ENCODE results near the gene BPIFA3.
"Not testable (repeated sequence)": the region's sequence is repeated elsewhere in the genome, so short reads cannot be mapped to it uniquely, and the experiment has no call there.

Gene BPIFA3

GRCh38 chr20:33183312-33183711 lies 33.8 kb upstream of the BPIFA3 start:
- no peak overlapping the region for H3K27ac ChIP-seq (ENCODE audit: low read depth in 2 of 2, low read length in 2 of 2)
- no peaks in the 10 kb centered on the region for H3K36me3 ChIP-seq (ENCODE audit: control insufficient read depth in 2 of 2, insufficient read depth in 2 of 2, low read length in 2 of 2)
- no peaks in the 10 kb centered on the region for H3K9me3 ChIP-seq (ENCODE audit: control insufficient read depth in 2 of 2, low read length in 2 of 2)
- no peaks in the 10 kb centered on the region for H3K27me3 ChIP-seq (ENCODE audit: control insufficient read depth in 2 of 2, insufficient read depth in 2 of 2, low read length in 2 of 2)
- H3K4me1 ChIP-seq (ENCODE audit: control insufficient read depth in 2 of 2, insufficient read depth in 2 of 2, low read length in 2 of 2): no peaks in the 10 kb centered on the region
- H3K9ac ChIP-seq (ENCODE audit: low read depth in 1 of 2, low read length in 2 of 2): no peak overlapping the region
- H3K4me3 ChIP-seq (ENCODE audit: low read length in 2 of 2): no peak overlapping the region

DNA sequence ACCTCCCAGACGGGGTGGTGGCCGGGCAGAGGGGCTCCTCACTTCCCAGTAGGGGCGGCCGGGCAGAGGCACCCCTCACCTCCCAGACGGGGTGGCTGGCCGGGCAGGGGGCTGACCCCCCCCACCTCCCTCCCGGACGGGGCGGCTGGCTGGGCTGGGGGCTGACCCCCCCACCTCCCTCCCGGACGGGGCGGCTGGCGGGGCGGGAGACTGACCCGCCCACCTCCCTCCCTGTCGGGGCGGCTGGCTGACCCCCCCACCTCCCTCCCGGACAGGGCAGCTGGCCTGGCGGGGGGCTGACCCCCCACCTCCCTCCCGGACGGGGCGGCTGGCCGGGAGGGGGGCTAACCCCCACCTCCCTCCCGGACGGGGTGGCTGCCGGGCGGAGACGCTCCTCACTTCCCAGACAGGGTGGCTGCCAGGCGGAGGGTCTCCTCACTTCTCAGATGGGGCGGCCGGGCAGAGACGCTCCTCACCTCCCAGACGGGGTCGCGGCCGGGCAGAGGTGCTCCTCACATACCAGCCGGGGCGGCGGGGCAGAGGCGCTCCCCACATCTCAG lies 32.0 kb upstream of the BPIFA3 start:
- H3K9me3 ChIP-seq (ENCODE audit: control insufficient read depth in 2 of 2, low read length in 2 of 2); H3K27me3 ChIP-seq (ENCODE audit: control insufficient read depth in 2 of 2, insufficient read depth in 2 of 2, low read length in 2 of 2); H3K36me3 ChIP-seq (ENCODE audit: control insufficient read depth in 2 of 2, insufficient read depth in 2 of 2, low read length in 2 of 2); H3K4me1 ChIP-seq (ENCODE audit: control insufficient read depth in 2 of 2, insufficient read depth in 2 of 2, low read length in 2 of 2); H3K9ac ChIP-seq (ENCODE audit: low read depth in 1 of 2, low read length in 2 of 2); H3K27ac ChIP-seq (ENCODE audit: low read depth in 2 of 2, low read length in 2 of 2); H3K4me3 ChIP-seq (ENCODE audit: low read length in 2 of 2): not testable (repeated sequence)

DNA sequence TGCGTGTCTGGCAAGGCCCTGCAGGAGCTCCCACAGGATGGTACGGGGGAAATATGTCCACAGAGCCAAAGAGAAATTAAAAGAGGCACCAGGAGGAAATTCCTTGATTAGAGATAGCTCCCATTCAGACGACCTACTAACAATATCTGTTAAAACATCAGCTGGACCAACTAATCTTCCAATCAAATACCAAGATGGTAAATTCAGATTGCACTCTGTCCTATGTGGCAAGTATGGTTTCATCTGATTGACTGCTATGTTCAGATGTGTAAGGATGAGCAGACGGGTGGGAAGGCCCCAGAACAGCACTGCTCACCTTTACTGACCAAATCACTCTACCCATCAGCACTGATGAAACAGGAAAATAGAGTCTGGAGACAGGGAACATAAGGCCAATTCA lies 29.7 kb upstream of the BPIFA3 start:
- H3K36me3 ChIP-seq (ENCODE audit: control insufficient read depth in 2 of 2, insufficient read depth in 2 of 2, low read length in 2 of 2): no peaks in the 10 kb centered on the region
- H3K27me3 ChIP-seq (ENCODE audit: control insufficient read depth in 2 of 2, insufficient read depth in 2 of 2, low read length in 2 of 2): no peaks in the 10 kb centered on the region
- H3K9ac ChIP-seq (ENCODE audit: low read depth in 1 of 2, low read length in 2 of 2): no peak overlapping the region
- H3K27ac ChIP-seq (ENCODE audit: low read depth in 2 of 2, low read length in 2 of 2): peak overlapping the region in 1 of 2 donors; percentile 29
- H3K4me3 ChIP-seq (ENCODE audit: low read length in 2 of 2): no peak overlapping the region
- H3K9me3 ChIP-seq (ENCODE audit: control insufficient read depth in 2 of 2, low read length in 2 of 2): no peaks in the 10 kb centered on the region
- no peaks in the 10 kb centered on the region for H3K4me1 ChIP-seq (ENCODE audit: control insufficient read depth in 2 of 2, insufficient read depth in 2 of 2, low read length in 2 of 2)

DNA sequence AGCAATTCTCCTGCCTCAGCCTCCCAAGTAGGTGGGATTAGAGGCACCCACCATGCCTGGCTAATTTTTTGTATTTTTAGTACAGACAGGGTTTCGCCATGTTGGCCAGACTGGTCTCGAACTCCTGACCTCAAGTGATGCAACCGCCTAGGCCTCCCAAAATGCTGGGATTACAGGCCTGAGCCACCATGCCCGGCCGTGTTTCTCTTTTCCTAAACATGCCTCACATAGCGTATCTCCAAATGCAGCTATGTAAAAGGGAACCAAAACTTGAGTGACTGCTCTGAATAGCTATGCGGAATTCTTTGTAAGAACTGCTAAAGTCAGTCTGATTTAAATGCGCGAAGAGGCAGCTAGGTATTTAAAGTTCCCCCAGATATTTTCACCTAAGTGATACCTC lies 28.7 kb upstream of the BPIFA3 start:
- Histone ChIP-seq H3K36me3 (ENCODE audit: control insufficient read depth in 2 of 2, insufficient read depth in 2 of 2, low read length in 2 of 2) (no peaks in the 10 kb centered on the region), H3K9me3 (ENCODE audit: control insufficient read depth in 2 of 2, low read length in 2 of 2) (no peaks in the 10 kb centered on the region), H3K27ac (ENCODE audit: low read depth in 2 of 2, low read length in 2 of 2) (no peak overlapping the region), H3K4me3 (ENCODE audit: low read length in 2 of 2) (no peak overlapping the region), H3K27me3 (ENCODE audit: control insufficient read depth in 2 of 2, insufficient read depth in 2 of 2, low read length in 2 of 2) (no peaks in the 10 kb centered on the region), H3K9ac (ENCODE audit: low read depth in 1 of 2, low read length in 2 of 2) (no peak overlapping the region), H3K4me1 (ENCODE audit: control insufficient read depth in 2 of 2, insufficient read depth in 2 of 2, low read length in 2 of 2) (no peaks in the 10 kb centered on the region)

GRCh38 chr20:33191484-33191883 lies 25.7 kb upstream of the BPIFA3 start:
- Histone ChIP-seq H3K4me3 (ENCODE audit: low read length in 2 of 2) (no peak overlapping the region), H3K27me3 (ENCODE audit: control insufficient read depth in 2 of 2, insufficient read depth in 2 of 2, low read length in 2 of 2) (no peaks in the 10 kb centered on the region), H3K9me3 (ENCODE audit: control insufficient read depth in 2 of 2, low read length in 2 of 2) (no peaks in the 10 kb centered on the region), H3K9ac (ENCODE audit: low read depth in 1 of 2, low read length in 2 of 2) (no peak overlapping the region), H3K4me1 (ENCODE audit: control insufficient read depth in 2 of 2, insufficient read depth in 2 of 2, low read length in 2 of 2) (no peaks in the 10 kb centered on the region), H3K27ac (ENCODE audit: low read depth in 2 of 2, low read length in 2 of 2) (no peak overlapping the region), H3K36me3 (ENCODE audit: control insufficient read depth in 2 of 2, insufficient read depth in 2 of 2, low read length in 2 of 2) (no peaks in the 10 kb centered on the region)

- H3K27me3 ChIP-seq (ENCODE audit: control insufficient read depth in 2 of 2, insufficient read depth in 2 of 2, low read length in 2 of 2): no peaks in the 10 kb centered on the region
- H3K9me3 ChIP-seq (ENCODE audit: control insufficient read depth in 2 of 2, low read length in 2 of 2): no peaks in the 10 kb centered on the region
- no peak overlapping the region for H3K4me3 ChIP-seq (ENCODE audit: low read length in 2 of 2)
- no peak overlapping the region for H3K27ac ChIP-seq (ENCODE audit: low read depth in 2 of 2, low read length in 2 of 2)
- H3K4me1 ChIP-seq (ENCODE audit: control insufficient read depth in 2 of 2, insufficient read depth in 2 of 2, low read length in 2 of 2): no peaks in the 10 kb centered on the region
- H3K36me3 ChIP-seq (ENCODE audit: control insufficient read depth in 2 of 2, insufficient read depth in 2 of 2, low read length in 2 of 2): no peaks in the 10 kb centered on the region
- H3K9ac ChIP-seq (ENCODE audit: low read depth in 1 of 2, low read length in 2 of 2): no peak overlapping the region
Observed at GRCh38 chr20:33191955-33192354, 25.2 kb upstream of the BPIFA3 start.

GRCh38 chr20:33192912-33193501 lies 24.1 kb upstream of the BPIFA3 start:
- Histone ChIP-seq H3K4me1 (ENCODE audit: control insufficient read depth in 2 of 2, insufficient read depth in 2 of 2, low read length in 2 of 2) (no peaks in the 10 kb centered on the region), H3K27me3 (ENCODE audit: control insufficient read depth in 2 of 2, insufficient read depth in 2 of 2, low read length in 2 of 2) (no peaks in the 10 kb centered on the region), H3K9me3 (ENCODE audit: control insufficient read depth in 2 of 2, low read length in 2 of 2) (no peaks in the 10 kb centered on the region), H3K36me3 (ENCODE audit: control insufficient read depth in 2 of 2, insufficient read depth in 2 of 2, low read length in 2 of 2) (no peaks in the 10 kb centered on the region), H3K9ac (ENCODE audit: low read depth in 1 of 2, low read length in 2 of 2) (no peak overlapping the region), H3K4me3 (ENCODE audit: low read length in 2 of 2) (no peak overlapping the region), H3K27ac (ENCODE audit: low read depth in 2 of 2, low read length in 2 of 2) (no peak overlapping the region)

GRCh38 chr20:33199026-33199425 lies 18.1 kb upstream of the BPIFA3 start:
- no peaks in the 10 kb centered on the region for H3K4me1 ChIP-seq (ENCODE audit: control insufficient read depth in 2 of 2, insufficient read depth in 2 of 2, low read length in 2 of 2)
- no peak overlapping the region for H3K9ac ChIP-seq (ENCODE audit: low read depth in 1 of 2, low read length in 2 of 2)
- no peaks in the 10 kb centered on the region for H3K27me3 ChIP-seq (ENCODE audit: control insufficient read depth in 2 of 2, insufficient read depth in 2 of 2, low read length in 2 of 2)
- H3K9me3 ChIP-seq (ENCODE audit: control insufficient read depth in 2 of 2, low read length in 2 of 2): no peaks in the 10 kb centered on the region
- H3K4me3 ChIP-seq (ENCODE audit: low read length in 2 of 2): no peak overlapping the region
- H3K36me3 ChIP-seq (ENCODE audit: control insufficient read depth in 2 of 2, insufficient read depth in 2 of 2, low read length in 2 of 2): no peaks in the 10 kb centered on the region
- no peak overlapping the region for H3K27ac ChIP-seq (ENCODE audit: low read depth in 2 of 2, low read length in 2 of 2)

DNA sequence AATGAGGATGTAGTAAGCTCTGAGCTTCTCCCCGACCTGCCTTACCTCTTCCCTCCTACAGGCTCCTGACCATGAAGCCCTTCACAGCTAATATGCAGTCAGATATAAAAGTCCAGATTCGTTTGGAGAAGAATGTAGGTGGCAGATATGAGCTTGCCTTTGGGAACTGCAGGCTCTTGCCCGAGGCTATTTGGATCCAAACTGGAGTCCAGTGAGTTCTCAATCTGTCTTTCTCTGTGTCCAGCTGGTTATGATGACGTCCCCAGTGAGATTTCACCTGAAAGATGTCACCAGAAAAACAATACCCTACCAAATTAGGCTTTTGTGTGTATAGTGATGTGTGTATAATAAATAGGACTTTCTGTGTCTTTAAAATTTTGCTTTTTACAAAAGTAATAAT lies 14.7 kb upstream of the BPIFA3 start:
- Histone ChIP-seq H3K9ac (ENCODE audit: low read depth in 1 of 2, low read length in 2 of 2) (no peak overlapping the region), H3K36me3 (ENCODE audit: control insufficient read depth in 2 of 2, insufficient read depth in 2 of 2, low read length in 2 of 2) (no peaks in the 10 kb centered on the region), H3K4me3 (ENCODE audit: low read length in 2 of 2) (no peak overlapping the region), H3K9me3 (ENCODE audit: control insufficient read depth in 2 of 2, low read length in 2 of 2) (no peaks in the 10 kb centered on the region), H3K27me3 (ENCODE audit: control insufficient read depth in 2 of 2, insufficient read depth in 2 of 2, low read length in 2 of 2) (no peaks in the 10 kb centered on the region), H3K27ac (ENCODE audit: low read depth in 2 of 2, low read length in 2 of 2) (no peak overlapping the region), H3K4me1 (ENCODE audit: control insufficient read depth in 2 of 2, insufficient read depth in 2 of 2, low read length in 2 of 2) (no peaks in the 10 kb centered on the region)

DNA sequence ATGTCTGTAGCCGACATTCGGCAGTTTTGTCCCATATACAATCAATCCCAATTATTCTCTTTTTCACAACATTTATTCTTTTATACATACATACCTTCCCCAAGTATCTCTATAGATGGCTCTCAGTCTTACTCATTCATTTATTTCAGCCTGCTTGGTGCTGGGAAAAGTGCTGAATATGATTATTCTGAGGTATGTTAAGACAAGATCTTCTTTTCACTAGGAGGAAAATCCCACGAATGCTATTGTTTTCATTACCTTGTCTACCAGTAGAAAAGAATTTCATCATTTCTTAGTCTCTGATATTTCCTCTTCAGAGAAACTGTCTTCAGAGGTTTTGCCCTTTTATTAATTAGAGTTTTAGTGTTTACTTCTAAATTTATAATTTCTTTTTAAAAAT lies 13.7 kb upstream of the BPIFA3 start:
- Histone ChIP-seq H3K36me3 (ENCODE audit: control insufficient read depth in 2 of 2, insufficient read depth in 2 of 2, low read length in 2 of 2) (no peaks in the 10 kb centered on the region), H3K4me1 (ENCODE audit: control insufficient read depth in 2 of 2, insufficient read depth in 2 of 2, low read length in 2 of 2) (no peaks in the 10 kb centered on the region), H3K27me3 (ENCODE audit: control insufficient read depth in 2 of 2, insufficient read depth in 2 of 2, low read length in 2 of 2) (no peaks in the 10 kb centered on the region), H3K27ac (ENCODE audit: low read depth in 2 of 2, low read length in 2 of 2) (no peak overlapping the region), H3K4me3 (ENCODE audit: low read length in 2 of 2) (no peak overlapping the region), H3K9ac (ENCODE audit: low read depth in 1 of 2, low read length in 2 of 2) (no peak overlapping the region), H3K9me3 (ENCODE audit: control insufficient read depth in 2 of 2, low read length in 2 of 2) (no peaks in the 10 kb centered on the region)

DNA sequence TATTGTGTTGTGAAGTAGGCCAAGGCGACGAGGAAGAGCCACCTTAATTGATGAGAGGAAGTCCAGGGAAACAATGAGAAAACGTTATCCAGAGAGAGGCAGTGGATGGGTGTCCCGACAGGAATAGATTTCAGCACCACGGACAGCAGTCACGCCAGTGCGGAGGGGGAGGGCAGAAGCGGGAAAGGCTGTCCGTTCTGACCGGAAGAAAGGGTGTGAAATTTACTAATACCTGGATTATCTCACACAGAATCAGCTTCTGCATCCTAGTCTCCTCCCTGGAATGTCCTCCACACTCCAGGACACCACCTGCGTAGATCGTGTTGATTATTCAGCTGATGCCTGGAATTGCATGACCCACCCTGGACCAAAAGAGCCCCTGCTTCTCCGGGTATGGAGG lies 7.4 kb upstream of the BPIFA3 start:
- no peaks in the 10 kb centered on the region for H3K4me1 ChIP-seq (ENCODE audit: control insufficient read depth in 2 of 2, insufficient read depth in 2 of 2, low read length in 2 of 2)

More for the DNA sequence above, 7.4 kb upstream of the BPIFA3 start:
- H3K36me3 ChIP-seq (ENCODE audit: control insufficient read depth in 2 of 2, insufficient read depth in 2 of 2, low read length in 2 of 2): no peaks in the 10 kb centered on the region
- H3K27ac ChIP-seq (ENCODE audit: low read depth in 2 of 2, low read length in 2 of 2): no peak overlapping the region
- no peak overlapping the region for H3K9ac ChIP-seq (ENCODE audit: low read depth in 1 of 2, low read length in 2 of 2)
- peaks cover 0 to 4% of the 10 kb centered on the region in 2 donors for H3K27me3 ChIP-seq (ENCODE audit: control insufficient read depth in 2 of 2, insufficient read depth in 2 of 2, low read length in 2 of 2)
- H3K9me3 ChIP-seq (ENCODE audit: control insufficient read depth in 2 of 2, low read length in 2 of 2): no peaks in the 10 kb centered on the region
- no peak overlapping the region for H3K4me3 ChIP-seq (ENCODE audit: low read length in 2 of 2)
